Ishikawa (cell line): ENCODE measurements around the gene ZGRF1.
A peak's percentile ranks its signal among the peaks of the same experiment; 100 is the strongest.

Experiments
- CEBPB ChIP-seq: IDR thresholded peaks from 2 replicates; pipeline ENCODE4 v1.6.1; 2012
- CREB1 ChIP-seq: IDR thresholded peaks from 2 replicates; pipeline ENCODE4 v1.6.1; 2012; ENCODE audit warnings: low read depth
- EGR1 ChIP-seq: IDR thresholded peaks from 2 replicates; pipeline ENCODE4 v1.6.1; 2012
- EP300 ChIP-seq: IDR thresholded peaks from 2 replicates; pipeline ENCODE4 v1.6.1; 2012; ENCODE audit warnings: borderline replicate concordance
- FOXM1 ChIP-seq: IDR thresholded peaks from 2 replicates; pipeline ENCODE4 v1.6.1; 2012; ENCODE audit warnings: low read depth, borderline replicate concordance
- NFIC ChIP-seq: IDR thresholded peaks from 2 replicates; pipeline ENCODE4 v1.6.1; 2012
- RAD21 ChIP-seq: IDR thresholded peaks from 2 replicates; pipeline ENCODE4 v1.6.1; 2012; ENCODE audit warnings: low read depth
- TAF1 ChIP-seq: IDR thresholded peaks from 2 replicates; pipeline ENCODE4 v1.6.1; 2012; ENCODE audit warnings: low read depth, mild to moderate bottlenecking
- TCF12 ChIP-seq: IDR thresholded peaks from 2 replicates; pipeline ENCODE4 v1.6.1; 2012; ENCODE audit warnings: low read depth
- TEAD4 ChIP-seq: IDR thresholded peaks from 2 replicates; pipeline ENCODE4 v1.6.1; 2012
- YY1 ChIP-seq: IDR thresholded peaks from 2 replicates; pipeline ENCODE4 v1.6.1; 2012; ENCODE audit warnings: low read depth
- ZBTB7A ChIP-seq: IDR thresholded peaks from 2 replicates; pipeline ENCODE4 v1.6.1; 2012; ENCODE audit warnings: low read depth
- TF ChIP-seq, protein P1 (sequence below): IDR thresholded peaks from 2 replicates; pipeline ENCODE4 v1.6.1; 2012
- TF ChIP-seq, protein P2 (sequence below): IDR thresholded peaks from 2 replicates; pipeline ENCODE4 v1.6.1; 2012; ENCODE audit warnings: low read depth, mild to moderate bottlenecking
- TF ChIP-seq, protein P3 (sequence below): IDR thresholded peaks from 2 replicates; pipeline ENCODE4 v1.6.1; 2012

ZGRF1 gene

GRCh38 chr4:112604589-112604988 is 32.1 kb downstream of the ZGRF1 start:
- TF ChIP-seq RAD21 (peak; percentile 50), EGR1 (no peak)

- no peak for TF ChIP-seq CREB1
- TF ChIP-seq RAD21 = no peak
- TF ChIP-seq YY1 = no peak
- no peak for TF ChIP-seq NFIC
- TF ChIP-seq EGR1 = no peak
- no peak for TF ChIP-seq CEBPB
- TF ChIP-seq, protein P1, sequence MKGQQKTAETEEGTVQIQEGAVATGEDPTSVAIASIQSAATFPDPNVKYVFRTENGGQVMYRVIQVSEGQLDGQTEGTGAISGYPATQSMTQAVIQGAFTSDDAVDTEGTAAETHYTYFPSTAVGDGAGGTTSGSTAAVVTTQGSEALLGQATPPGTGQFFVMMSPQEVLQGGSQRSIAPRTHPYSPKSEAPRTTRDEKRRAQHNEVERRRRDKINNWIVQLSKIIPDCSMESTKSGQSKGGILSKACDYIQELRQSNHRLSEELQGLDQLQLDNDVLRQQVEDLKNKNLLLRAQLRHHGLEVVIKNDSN = no peak
- TF ChIP-seq TEAD4 = no peak
- TF ChIP-seq, protein P2, sequence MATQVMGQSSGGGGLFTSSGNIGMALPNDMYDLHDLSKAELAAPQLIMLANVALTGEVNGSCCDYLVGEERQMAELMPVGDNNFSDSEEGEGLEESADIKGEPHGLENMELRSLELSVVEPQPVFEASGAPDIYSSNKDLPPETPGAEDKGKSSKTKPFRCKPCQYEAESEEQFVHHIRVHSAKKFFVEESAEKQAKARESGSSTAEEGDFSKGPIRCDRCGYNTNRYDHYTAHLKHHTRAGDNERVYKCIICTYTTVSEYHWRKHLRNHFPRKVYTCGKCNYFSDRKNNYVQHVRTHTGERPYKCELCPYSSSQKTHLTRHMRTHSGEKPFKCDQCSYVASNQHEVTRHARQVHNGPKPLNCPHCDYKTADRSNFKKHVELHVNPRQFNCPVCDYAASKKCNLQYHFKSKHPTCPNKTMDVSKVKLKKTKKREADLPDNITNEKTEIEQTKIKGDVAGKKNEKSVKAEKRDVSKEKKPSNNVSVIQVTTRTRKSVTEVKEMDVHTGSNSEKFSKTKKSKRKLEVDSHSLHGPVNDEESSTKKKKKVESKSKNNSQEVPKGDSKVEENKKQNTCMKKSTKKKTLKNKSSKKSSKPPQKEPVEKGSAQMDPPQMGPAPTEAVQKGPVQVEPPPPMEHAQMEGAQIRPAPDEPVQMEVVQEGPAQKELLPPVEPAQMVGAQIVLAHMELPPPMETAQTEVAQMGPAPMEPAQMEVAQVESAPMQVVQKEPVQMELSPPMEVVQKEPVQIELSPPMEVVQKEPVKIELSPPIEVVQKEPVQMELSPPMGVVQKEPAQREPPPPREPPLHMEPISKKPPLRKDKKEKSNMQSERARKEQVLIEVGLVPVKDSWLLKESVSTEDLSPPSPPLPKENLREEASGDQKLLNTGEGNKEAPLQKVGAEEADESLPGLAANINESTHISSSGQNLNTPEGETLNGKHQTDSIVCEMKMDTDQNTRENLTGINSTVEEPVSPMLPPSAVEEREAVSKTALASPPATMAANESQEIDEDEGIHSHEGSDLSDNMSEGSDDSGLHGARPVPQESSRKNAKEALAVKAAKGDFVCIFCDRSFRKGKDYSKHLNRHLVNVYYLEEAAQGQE = no peak
Measured at GRCh38 chr4:112594993-112595392, 41.7 kb downstream of the ZGRF1 start.

GRCh38 chr4:112593438-112594133 is 43.1 kb downstream of the ZGRF1 start:
- TF ChIP-seq CREB1 = no peak
- no peak for TF ChIP-seq FOXM1
- no peak for TF ChIP-seq ZBTB7A
- no peak for TF ChIP-seq CEBPB
- no peak for TF ChIP-seq RAD21
- TF ChIP-seq, protein P3, sequence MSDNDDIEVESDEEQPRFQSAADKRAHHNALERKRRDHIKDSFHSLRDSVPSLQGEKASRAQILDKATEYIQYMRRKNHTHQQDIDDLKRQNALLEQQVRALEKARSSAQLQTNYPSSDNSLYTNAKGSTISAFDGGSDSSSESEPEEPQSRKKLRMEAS = no peak
- no peak for TF ChIP-seq TAF1
- no peak for TF ChIP-seq YY1
- TF ChIP-seq TCF12 = no peak
- TF ChIP-seq, protein P1 = no peak
- TF ChIP-seq, protein P2 = no peak
- no peak for TF ChIP-seq NFIC

DNA sequence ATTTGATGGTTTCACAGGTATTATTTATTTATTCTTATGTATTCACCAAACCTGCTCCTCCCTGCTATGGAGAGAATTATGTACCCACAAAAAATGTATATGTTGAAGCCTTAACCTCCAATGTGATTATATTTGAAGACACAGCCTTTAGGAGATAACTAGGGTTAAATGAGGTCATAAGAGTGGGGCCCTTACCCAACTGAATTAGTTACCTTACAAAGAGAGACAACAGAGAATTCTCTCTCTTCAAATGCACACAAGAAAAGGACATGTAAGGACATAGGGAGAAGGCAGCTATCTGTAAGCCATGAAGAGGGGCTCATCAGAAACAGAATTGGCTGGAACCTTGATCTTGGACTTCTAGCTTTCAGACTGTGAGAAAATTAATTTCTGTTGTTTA is 44.0 kb downstream of the ZGRF1 start:
- TF ChIP-seq RAD21 (no peak), EP300 (no peak), YY1 (no peak), TEAD4 (no peak), CREB1 (no peak)

DNA sequence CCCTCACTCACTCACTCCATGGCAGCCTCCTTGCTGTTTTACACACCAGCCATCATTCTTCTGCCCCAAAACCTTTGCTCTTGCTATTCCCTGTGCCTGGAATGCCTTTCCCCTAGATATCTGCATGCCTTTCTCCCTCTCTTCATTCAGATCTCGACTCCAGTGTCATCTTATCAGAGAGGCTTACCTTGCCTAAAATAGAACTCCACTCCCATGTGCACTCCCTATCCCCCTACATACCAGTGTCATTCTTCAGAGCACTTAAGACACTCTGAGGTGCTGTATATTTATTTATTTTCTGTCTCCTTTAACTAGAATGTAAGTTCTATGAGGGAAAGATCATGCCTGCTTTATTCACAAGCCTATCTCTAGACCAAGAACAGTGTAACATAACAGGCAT is 45.1 kb downstream of the ZGRF1 start:
- TF ChIP-seq, protein P1 = no peak
- TF ChIP-seq TCF12 (no peak), NFIC (no peak), CEBPB (no peak), RAD21 (no peak), TAF1 (no peak), ZBTB7A (no peak), EGR1 (no peak), YY1 (no peak), CREB1 (no peak)
- TF ChIP-seq, protein P2 = no peak
- TF ChIP-seq, protein P3 = no peak
